Astrocyte (in vitro differentiated cells and primary cell): ENCODE data around the gene TMEM256. TPM values are rescaled to one million over a fixed set of nuclear protein-coding genes. Genes with fewer than 3 reads are reported as not detected.

ENCODE experiments used
- DNase-seq: peaks from one replicate; pipeline ENCODE4 v3.0.0-alpha.2; 2010; ENCODE audit warnings: low read depth
- FAIRE-seq: peaks from 2 replicates; lab custom pipeline; 2011; peaks lifted over from hg19 to GRCh38; lab: Jason Lieb, UNC
- H2AFZ ChIP-seq: 2 replicates; pipeline ENCODE4 v1.6.0; 2012; ENCODE audit warnings: low read depth, low read length, inconsistent platforms
- H3K27ac ChIP-seq: 2 replicates; pipeline ENCODE4 v1.5.1; 2011; ENCODE audit warnings: low read depth, low read length, inconsistent platforms
- H3K27me3 ChIP-seq: 2 replicates; pipeline ENCODE4 v1.6.0; 2011; ENCODE audit warnings: low read length, inconsistent platforms; ENCODE audit not compliant: insufficient read depth
- H3K36me3 ChIP-seq: 2 replicates; pipeline ENCODE4 v1.5.1; 2011; ENCODE audit warnings: low read length, inconsistent platforms; ENCODE audit not compliant: insufficient read depth
- H3K4me1 ChIP-seq: 2 replicates; pipeline ENCODE4 v1.5.1; 2011; ENCODE audit warnings: low read length, inconsistent platforms; ENCODE audit not compliant: insufficient read depth
- H3K4me2 ChIP-seq: 2 replicates; pipeline ENCODE4 v1.6.0; 2012; ENCODE audit warnings: low read length, inconsistent platforms
- H3K4me3 ChIP-seq: 2 replicates; pipeline ENCODE4 v1.5.1; 2011; ENCODE audit warnings: low read depth, mild to moderate bottlenecking, low read length, inconsistent platforms; ENCODE audit not compliant: insufficient read depth
- H3K79me2 ChIP-seq: 2 replicates; pipeline ENCODE4 v1.6.0; 2012; ENCODE audit warnings: mild to moderate bottlenecking, low read length, inconsistent platforms; ENCODE audit not compliant: insufficient read depth
- H3K9ac ChIP-seq: 2 replicates; pipeline ENCODE4 v1.6.0; 2012; ENCODE audit warnings: mild to moderate bottlenecking, low read length, inconsistent platforms
- H3K9me3 ChIP-seq: 2 replicates; pipeline ENCODE4 v1.5.1; 2012; ENCODE audit warnings: low read depth, mild to moderate bottlenecking, low read length, inconsistent platforms; ENCODE audit not compliant: insufficient read depth
- H4K20me1 ChIP-seq: 2 replicates; pipeline ENCODE4 v1.6.0; 2012; ENCODE audit warnings: low read length, inconsistent platforms; ENCODE audit not compliant: insufficient read depth
- H3K27ac Mint-ChIP-seq: one replicate; pipeline ENCODE4 v1.8.0; 2021; ENCODE audit warnings: mild to moderate bottlenecking, mixed read lengths; ENCODE audit not compliant: unreplicated experiment
- H3K27me3 Mint-ChIP-seq: one replicate; pipeline ENCODE4 v1.8.0; 2021; ENCODE audit warnings: low read depth, mixed read lengths; ENCODE audit not compliant: unreplicated experiment
- H3K36me3 Mint-ChIP-seq: one replicate; pipeline ENCODE4 v1.8.0; 2021; ENCODE audit warnings: low read depth, mixed read lengths; ENCODE audit not compliant: unreplicated experiment
- H3K4me1 Mint-ChIP-seq: one replicate; pipeline ENCODE4 v1.8.0; 2021; ENCODE audit warnings: low read depth, mixed read lengths; ENCODE audit not compliant: unreplicated experiment
- H3K4me3 Mint-ChIP-seq: one replicate; pipeline ENCODE4 v1.8.0; 2021; ENCODE audit warnings: mild to moderate bottlenecking, moderate library complexity, mixed read lengths; ENCODE audit not compliant: unreplicated experiment
- H3K9me3 Mint-ChIP-seq: one replicate; pipeline ENCODE4 v1.8.0; 2021; ENCODE audit warnings: mild to moderate bottlenecking, mixed read lengths; ENCODE audit not compliant: unreplicated experiment
- EZH2 ChIP-seq: IDR thresholded peaks from 2 replicates; pipeline ENCODE4 v1.6.1; 2012; ENCODE audit warnings: mild to moderate bottlenecking, low read length, inconsistent platforms; ENCODE audit not compliant: insufficient read depth
- total RNA-seq: library from RNA; stranded (reverse); gene quantifications from 2 replicates; pipeline ENCODE4 v1.2.1, GENCODE V29; 2021
- TF ChIP-seq, protein P1 (sequence below): IDR thresholded peaks from 2 replicates; pipeline ENCODE4 v1.5.1; 2011; ENCODE audit warnings: low read depth, mild to moderate bottlenecking, inconsistent platforms, low read length, moderate library complexity; ENCODE audit not compliant: insufficient read depth

The TMEM256 gene
- total RNA-seq, 1 donor from 2014 or later = 45.7 TPM

DNA sequence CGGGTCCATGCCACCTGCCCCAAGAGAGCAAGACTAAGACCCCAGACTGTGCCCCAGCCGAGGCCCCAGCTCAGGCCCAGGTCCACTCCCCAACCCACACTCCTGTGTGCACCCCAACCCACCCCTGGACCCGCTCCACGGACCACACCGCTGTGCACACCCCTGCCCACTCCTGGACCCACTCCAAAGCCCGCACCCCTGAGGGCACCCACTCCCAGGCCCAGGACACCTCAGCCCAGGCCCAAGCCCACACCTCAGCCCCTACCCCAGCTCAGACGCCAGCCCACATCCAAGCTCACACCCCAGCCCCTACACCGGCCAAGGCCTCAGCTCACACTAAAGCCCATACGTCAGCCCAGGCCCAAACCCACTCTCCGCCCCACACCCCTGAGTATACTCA is 25.8 kb upstream of the TMEM256 start:
- no peaks in the 10 kb centered on the region for H3K9me3 ChIP-seq
- DNase-seq (no peak), FAIRE-seq (no peak)
- H3K4me3 ChIP-seq = no peak overlapping the region
- Mint-ChIP-seq H3K4me1 (no peaks in the 10 kb centered on the region), H3K9me3 (peaks cover 2% of the 10 kb centered on the region), H3K27me3 (peaks cover 5% of the 10 kb centered on the region), H3K36me3 (peaks cover 3% of the 10 kb centered on the region), H3K4me3 (no peak overlapping the region), H3K27ac (no peak overlapping the region)
- H3K9ac ChIP-seq = no peak overlapping the region
- H3K27ac ChIP-seq = no peak overlapping the region
- no peak overlapping the region for H3K4me2 ChIP-seq
- H3K36me3 ChIP-seq = no peaks in the 10 kb centered on the region
- H3K4me1 ChIP-seq = no peaks in the 10 kb centered on the region
- no peak for TF ChIP-seq EZH2
- TF ChIP-seq, protein P1, sequence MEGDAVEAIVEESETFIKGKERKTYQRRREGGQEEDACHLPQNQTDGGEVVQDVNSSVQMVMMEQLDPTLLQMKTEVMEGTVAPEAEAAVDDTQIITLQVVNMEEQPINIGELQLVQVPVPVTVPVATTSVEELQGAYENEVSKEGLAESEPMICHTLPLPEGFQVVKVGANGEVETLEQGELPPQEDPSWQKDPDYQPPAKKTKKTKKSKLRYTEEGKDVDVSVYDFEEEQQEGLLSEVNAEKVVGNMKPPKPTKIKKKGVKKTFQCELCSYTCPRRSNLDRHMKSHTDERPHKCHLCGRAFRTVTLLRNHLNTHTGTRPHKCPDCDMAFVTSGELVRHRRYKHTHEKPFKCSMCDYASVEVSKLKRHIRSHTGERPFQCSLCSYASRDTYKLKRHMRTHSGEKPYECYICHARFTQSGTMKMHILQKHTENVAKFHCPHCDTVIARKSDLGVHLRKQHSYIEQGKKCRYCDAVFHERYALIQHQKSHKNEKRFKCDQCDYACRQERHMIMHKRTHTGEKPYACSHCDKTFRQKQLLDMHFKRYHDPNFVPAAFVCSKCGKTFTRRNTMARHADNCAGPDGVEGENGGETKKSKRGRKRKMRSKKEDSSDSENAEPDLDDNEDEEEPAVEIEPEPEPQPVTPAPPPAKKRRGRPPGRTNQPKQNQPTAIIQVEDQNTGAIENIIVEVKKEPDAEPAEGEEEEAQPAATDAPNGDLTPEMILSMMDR = no peak
- no peaks in the 10 kb centered on the region for H4K20me1 ChIP-seq
- H2AFZ ChIP-seq = no peak overlapping the region
- H3K27me3 ChIP-seq = no peaks in the 10 kb centered on the region
- no peaks in the 10 kb centered on the region for H3K79me2 ChIP-seq

DNA sequence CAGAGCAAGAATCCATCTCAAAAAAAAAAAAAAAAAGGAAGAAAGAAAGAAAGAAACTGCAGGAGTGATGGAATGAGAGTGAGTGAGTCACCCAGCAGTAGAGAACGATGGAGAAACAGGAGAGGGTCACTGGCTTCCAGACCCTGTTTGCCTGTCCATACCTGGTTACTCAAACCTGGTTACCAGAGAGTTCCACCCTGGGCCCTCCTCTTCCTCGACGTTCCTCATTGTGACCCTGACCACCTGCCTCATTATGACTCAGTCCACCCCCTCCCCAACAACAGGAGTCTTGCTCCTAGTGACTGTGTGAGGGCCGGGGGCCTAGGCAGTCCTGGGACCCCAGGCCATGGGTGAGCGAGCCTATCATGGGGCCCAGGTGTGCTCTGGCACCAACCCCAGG is 24.7 kb upstream of the TMEM256 start, which contains the start of gene SPEM3:
SPEM3 (plus strand) TSS at position 301 of the 400 bp plus-strand sequence; CDS start at position 347, 46 bp downstream.
- FAIRE-seq (no peak), DNase-seq (no peak)
- Histone ChIP-seq H3K27ac (no peak within 1 kb of the TSS), H3K4me2 (no peak within 1 kb of the TSS), H3K79me2 (no peaks in the 10 kb centered on the region), H3K9me3 (no peaks in the 10 kb centered on the region), H3K9ac (no peak within 1 kb of the TSS), H3K27me3 (no peaks in the 10 kb centered on the region), H3K4me1 (no peaks in the 10 kb centered on the region), H2AFZ (no peak within 1 kb of the TSS), H3K4me3 (no peak within 1 kb of the TSS), H4K20me1 (no peaks in the 10 kb centered on the region), H3K36me3 (no peaks in the 10 kb centered on the region)
- Mint-ChIP-seq H3K4me3 (no peak within 1 kb of the TSS), H3K9me3 (peaks cover 2% of the 10 kb centered on the region), H3K27ac (no peak within 1 kb of the TSS), H3K36me3 (peaks cover 3% of the 10 kb centered on the region), H3K27me3 (peaks cover 5% of the 10 kb centered on the region), H3K4me1 (no peaks in the 10 kb centered on the region)
- TF ChIP-seq, protein P1 = no peak

DNA sequence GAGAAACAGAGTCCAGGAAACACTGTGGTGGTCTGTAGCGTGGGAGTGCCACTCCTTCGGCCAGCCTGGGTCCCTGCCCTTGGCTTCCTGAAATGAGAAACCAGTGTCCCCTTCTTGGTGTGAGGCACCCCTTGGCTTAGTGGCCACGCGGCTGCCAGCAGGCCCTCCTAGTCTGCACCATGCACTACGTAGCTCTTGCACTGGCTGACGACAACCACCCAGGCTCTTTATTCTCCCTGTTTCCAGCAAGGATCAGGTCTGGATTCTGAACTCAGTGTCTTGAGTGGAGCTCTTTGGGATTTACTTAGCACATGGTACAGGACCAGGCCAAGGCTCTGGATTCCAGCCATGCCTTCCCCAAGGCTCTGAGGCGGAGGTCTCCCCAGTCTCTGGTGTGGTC is 23.7 kb upstream of the TMEM256 start:
- Histone ChIP-seq H3K27me3 (no peaks in the 10 kb centered on the region), H3K4me2 (no peak overlapping the region), H3K4me1 (no peaks in the 10 kb centered on the region), H3K4me3 (no peak overlapping the region), H3K9me3 (no peaks in the 10 kb centered on the region), H4K20me1 (no peaks in the 10 kb centered on the region), H3K79me2 (no peaks in the 10 kb centered on the region), H3K27ac (no peak overlapping the region), H2AFZ (no peak overlapping the region), H3K9ac (no peak overlapping the region), H3K36me3 (no peaks in the 10 kb centered on the region)
- Mint-ChIP-seq H3K36me3 (peaks cover 3% of the 10 kb centered on the region), H3K4me3 (no peak overlapping the region), H3K4me1 (no peaks in the 10 kb centered on the region), H3K9me3 (peaks cover 2% of the 10 kb centered on the region), H3K27ac (no peak overlapping the region), H3K27me3 (peaks cover 5% of the 10 kb centered on the region)
- TF ChIP-seq EZH2 = no peak
- TF ChIP-seq, protein P1 = no peak
- DNase-seq (no peak), FAIRE-seq (no peak)
